ENCODE results near the gene SLC6A19.

Gene SLC6A19

DNA sequence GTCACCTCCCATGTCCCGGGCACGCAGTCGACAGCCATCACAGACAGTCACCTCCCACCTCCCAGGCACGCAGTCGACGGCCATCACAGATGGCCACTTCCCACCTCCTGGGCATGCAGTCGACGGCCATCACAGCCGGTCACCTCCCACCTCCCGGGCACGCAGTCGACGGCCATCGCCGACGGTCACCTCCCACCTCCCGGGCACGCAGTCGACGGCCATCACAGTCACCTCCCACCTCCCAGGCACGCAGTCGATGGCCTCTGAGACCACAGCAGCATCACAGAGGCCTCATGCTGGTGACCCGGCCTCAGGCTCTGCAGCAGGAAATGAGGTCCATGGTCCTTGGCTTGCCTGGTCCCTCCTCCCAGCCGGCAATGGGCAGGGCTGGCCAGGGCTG lies 5.5 kb upstream of the SLC6A19 start:
- no peak for DNase-seq (ENCODE audit: low read depth in 3 of 3)

DNA sequence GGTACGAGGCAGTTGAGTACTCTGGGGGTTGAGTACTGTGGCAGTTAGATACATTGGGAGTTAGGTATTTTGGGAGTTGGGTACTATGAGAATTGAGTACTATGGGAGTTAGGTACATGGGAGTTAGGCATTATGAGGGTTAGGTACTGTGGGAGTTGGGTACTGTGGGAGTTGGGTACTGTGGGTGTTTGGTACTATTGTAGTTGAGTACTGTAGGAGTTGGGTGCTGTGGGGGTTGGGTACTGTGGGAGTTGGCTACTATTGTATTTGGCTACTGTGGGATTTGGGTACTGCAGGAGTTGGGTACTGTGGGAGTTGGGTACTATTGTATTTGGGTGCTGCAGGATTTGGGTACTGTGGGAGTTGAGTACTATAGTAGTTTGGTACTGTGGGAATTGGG lies 4.8 kb upstream of the SLC6A19 start:
- DNase-seq (ENCODE audit: low read depth in 3 of 3) = no peak

DNA sequence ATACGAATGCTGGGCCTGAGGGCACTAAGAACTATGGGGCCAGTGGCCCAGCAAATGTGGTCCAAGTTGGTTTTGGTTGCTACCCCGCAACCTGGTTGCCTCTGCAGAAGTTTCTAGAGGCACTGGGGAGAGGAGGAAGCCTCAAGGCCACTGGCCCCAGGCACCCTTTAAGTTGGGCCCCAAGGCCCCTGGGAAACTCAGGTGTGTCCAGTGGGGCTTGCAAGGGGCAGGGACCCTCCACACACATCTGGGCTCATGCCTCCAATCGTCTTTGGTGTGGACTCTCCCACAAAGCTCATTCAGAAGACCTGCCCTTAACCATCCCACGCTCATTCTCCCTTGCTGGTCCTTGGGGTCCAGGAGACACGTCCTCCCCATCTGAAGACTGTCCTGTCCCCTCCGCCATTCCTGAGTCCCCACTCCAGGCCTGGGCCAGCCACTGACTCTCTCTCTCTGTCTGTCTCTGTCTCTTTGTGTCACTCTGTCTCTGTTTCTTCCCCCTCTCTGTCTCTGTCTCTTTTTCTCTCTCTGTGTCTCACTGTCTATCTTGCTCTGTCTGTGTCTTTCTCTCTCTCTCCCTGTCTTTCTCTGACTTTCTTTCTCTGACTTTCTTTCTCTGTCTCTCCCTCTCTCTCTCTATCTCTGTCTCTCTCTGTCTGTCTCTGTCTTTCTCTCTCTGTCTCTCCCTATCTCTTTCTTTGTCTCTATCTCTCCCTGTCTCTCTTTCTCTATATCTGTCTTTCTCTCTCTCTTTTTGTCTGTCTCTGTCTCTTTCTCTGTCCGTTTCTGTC lies 3.3 kb upstream of the SLC6A19 start:
- no peak for DNase-seq (ENCODE audit: low read depth in 3 of 3)

DNA sequence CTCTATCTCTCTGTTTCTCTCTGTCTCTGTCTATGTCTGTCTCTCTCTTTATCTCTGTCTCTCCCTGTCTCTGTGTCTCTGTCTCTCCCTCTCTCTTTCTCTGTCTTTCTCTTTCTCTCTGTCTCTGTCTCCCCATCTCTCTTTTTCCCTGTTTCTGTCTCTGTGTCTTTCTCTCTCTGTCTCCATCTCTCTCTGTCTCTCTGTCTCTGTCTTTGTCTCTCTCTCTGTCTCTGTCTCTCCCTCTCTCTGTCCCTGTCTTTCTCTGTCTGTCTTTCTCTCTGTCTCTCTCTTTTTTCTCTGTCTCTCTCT lies 2.1 kb upstream of the SLC6A19 start:
- DNase-seq (ENCODE audit: low read depth in 3 of 3) = no peak

DNA sequence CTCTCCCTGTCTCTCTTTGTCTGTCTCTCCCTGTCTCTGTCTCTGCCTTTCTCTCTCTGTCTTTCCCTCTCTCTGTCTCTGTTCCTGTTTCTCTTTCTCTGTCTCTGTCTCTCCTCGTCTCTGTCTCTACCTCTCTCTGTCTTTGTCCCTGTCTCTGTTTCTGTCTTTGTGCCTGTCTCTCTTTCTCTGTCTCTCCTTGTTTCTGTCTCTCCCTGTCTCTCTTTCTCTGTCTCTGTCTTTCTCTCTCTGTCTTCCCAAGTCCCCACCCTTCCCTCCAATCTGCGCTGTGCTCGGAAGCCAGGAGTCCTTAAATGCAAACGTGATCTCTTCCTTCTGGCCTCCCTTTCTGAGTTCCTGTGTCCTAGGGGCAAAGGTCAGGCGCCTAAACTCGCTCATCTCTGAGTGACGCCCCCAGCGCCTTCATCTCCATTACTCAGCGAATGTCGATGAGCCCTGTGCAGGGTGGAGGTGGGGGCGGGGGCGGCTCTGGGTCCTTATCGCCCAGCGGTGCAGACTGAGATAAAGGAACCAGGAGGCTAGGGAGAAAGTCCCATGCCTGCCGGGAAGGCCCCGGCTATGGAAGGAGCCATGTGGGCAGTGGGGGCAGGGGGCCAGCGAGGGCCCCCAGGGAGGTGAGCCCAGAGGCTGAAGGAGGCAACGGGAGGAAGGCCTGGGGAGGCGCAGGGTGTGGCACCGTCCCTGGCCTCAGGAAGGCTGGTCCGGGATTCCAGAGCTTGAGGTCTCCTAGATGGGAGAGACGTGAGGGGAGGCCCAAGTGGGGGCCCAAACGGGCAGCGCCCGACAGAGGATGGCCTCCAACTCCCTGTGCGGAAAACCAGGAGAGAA lies 1.5 kb upstream of the SLC6A19 start:
- no peak for DNase-seq (ENCODE audit: low read depth in 3 of 3)

DNA sequence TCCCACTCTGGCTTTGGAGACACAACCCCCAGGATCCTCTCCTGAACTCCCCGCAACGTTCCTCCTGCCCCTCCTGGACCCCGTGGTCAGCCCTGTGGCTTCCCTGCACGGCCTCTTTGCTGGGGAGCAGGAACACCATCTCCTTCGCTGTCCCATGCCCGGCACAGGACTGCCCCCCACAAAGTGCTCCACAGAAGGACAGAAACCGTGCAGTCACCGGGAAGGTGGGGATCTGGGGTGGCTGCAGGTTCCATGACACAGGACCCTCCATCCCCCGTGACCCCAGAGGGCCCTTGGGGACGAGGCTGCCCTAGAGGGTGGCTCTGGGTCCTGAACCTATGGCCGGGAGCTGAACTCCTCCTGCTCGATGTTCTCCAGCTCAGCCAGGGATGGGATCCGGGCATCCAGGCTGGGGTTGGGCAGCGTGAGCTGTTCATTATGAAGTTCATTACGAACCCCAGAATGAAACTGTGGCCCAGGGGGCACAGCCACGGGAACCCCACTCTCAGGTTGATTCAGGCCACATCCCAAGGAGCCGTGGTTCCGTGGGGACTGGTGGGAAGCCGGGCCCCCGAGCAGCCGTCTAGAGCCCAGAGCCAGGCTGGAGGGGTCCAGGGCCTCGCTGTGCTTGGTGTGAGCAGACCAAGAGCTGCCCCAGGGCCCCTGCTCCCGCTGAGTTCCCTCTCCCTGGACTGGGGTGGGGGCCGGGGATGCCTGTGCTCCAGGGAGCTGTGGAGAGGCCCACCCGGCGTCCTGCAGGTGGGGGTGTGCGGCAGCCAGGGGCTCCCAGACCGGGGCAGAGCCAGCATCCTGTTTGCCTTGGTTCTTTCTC lies 684 bp upstream of the SLC6A19 start:
- no peak for DNase-seq (ENCODE audit: low read depth in 3 of 3)

DNA sequence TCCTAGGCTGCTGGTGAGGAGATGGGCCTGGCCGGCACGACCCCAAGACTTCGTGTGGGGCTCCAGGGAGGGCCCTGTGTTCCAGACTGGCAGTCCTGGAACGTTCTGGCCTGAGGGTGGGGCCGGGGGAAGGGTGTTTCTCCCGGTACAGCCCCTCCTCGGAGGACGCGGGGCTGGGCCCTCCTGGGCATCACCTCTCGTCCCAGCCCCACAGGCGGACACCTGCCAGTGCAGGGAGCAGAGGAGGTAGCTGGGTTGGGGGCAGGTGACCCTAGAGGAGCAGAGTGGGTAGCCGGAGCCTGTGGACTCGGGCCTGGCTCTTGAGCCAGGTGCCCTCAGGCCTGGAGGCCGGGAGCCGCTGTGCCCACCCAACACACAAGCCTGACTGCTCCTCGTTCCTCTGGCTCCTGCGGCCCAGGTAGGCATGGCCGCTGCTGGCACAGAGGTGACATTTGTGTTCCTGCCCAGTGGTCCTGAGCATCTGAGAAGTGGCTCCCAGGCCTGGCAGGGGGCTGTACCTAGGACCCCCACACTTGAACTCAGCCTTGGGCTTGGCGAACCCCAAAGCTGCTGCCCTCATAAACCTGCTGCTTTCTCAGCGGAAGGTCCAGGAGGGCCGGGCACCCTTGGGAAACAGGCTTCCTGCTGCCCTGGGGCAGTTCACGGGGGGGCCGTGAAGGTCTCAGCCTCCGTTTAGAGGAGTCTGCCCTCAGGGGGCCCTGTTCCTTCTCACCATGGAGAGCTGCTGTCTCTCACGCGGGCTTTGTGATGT lies 817 bp downstream of the SLC6A19 start:
- no peak for DNase-seq (ENCODE audit: low read depth in 3 of 3)

DNA sequence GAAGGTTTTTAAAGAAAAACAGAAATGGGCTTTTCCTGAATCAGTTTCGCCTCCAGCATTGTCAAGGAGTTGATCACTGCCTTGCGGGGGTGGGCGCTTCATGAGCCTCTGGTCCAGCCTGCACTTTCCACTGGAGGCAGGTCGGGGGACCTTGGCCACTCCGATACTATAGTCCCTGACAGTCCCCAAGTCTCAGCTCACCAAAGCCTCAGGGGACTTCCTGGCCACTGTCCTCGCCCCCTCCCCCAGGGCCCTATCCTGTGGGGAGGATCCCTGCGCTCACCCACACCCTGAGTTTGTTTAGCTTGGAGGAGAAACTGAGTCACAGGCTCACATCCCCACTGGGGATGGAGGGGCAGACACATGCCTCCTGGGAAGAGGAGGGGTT lies 1.4 kb downstream of the SLC6A19 start:
- DNase-seq (ENCODE audit: low read depth in 3 of 3) = no peak

DNA sequence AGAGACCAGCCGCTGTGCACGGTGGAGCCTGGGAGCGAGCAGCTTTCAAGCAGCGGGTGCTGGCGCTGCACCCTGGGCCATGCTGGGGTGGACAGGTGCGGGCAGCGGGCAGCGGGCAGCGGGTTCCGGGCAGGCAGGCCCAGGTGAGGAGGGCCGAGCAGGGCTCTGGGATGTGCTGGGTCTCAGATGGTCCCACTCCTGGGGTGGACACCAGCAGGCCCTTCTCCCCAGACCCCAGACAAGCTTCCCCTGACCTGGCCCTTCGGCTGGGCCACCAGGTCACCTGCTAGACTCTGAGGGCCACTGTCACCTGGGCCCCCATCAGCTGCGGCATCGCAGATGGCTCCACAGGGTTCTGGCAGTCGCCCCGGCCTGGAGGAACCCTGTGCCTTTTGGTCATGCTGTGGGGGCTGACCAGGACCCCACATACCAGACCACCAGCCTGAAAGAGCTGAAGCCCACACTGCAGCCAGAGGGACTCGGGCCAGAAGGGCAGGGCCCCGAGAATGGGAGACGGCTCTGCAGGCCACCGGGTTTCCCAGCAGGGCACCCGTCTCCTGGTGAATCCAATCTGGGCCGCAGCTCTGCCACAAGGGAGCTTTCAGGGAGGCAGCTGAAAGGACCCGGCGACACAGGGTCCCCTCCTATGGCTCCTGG lies 2.0 kb downstream of the SLC6A19 start:
- DNase-seq (ENCODE audit: low read depth in 3 of 3) = no peak

DNA sequence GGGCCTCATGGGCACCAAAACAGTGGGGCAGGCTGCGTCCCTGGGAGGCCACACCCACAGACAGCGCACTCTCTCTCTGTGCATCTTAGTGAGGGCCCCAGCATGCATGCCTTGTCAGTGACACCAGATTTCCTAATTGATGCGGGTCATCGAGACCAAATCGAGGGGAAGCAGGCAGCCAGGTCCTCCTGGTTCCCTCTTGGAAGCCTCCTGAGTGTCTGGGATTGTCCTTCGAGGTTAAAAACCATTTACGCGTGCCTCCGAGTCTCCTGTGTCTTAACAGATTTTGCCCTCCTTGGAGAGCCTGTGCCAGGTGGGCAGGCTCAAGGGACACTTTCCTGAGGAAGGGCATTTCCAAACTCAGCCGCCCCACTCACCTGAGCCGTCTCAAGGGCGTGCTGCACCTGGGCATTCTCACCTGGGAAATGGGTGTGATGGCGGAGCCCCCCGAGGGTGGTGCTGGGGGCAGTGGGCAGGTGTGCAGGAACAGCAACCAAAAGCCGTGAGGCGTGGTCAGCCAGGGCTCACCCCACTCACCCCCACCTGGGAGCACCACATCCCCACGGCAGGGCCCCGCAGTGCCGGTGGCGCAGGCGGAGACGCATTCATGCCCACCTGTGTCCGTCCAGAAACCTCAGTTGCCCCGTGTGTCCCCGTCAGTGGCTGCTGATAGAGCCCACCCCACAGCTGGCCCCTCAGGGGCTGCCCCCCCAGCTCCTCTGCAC lies 2.7 kb downstream of the SLC6A19 start:
- no peak for DNase-seq (ENCODE audit: low read depth in 3 of 3)

DNA sequence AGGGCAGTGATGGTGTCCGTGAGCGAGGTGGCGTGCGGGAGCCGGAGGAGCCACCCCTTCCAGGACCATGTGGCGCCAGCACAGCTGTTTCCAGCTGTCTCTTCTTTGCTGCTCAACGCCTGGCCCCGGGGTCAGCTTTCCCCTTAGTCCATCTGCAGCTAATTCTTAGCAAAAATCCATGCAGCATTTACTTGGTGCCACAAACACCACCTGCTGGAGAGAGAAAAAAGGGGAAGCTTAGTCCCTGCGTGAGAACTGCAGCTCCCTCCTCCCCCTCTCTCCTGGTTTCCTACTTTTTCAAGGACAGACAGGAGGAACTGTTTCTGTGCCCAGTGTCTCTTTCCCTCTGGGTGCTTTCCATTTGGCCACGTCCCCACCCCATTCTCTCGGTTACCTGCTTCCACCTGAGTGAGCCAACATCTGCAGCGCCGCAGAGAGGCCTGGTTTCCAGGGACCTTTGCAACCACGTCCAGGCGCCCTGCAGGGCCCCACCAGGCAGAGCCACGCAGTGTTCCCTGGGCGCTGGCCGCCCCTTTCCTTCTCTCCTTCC lies 3.4 kb downstream of the SLC6A19 start:
- no peak for DNase-seq (ENCODE audit: low read depth in 3 of 3)

DNA sequence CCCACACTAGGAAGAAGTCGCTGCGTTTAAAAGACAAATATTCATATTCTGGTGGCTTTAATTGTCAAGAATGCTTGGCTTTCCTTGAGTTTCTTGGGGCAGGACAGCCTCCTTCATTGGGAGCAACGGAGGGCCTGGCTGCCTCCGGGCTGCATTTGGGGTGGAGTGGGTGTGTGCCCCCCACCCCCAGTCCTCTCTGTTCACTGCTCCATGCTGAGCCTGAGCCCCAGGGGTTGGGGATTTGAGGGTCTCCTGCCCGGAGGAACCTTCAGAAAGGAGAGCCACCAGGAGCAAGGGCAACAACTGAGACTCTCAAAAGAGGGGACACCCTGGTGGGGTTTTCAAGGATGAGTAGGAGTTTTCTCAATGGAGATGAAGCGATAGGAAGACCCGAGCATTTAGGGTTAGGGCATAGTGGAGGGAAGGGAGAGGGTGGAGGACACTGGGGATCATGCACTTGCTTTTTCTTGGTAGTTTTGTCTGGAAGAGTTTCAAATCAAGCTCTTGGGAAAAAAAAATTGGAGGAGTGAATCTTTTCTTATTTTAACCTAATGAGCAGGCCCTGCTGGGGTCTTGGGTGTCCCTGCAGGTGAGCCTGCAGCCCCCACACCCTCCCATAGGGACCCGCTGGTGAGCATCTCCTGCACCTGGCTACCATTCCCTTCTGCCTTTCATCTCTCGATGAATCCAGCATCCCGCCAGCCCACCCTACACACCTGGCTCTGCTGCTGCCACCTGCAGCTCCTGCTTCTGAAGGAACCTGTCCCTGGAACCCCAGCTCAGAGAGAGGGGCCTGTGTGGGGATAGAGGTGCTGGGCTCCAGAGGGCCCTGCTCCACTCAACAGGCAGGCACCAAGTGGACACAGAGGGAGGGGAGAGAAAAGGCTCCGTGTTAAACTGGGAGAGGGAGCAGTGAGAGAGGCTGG lies 4.1 kb downstream of the SLC6A19 start:
- no peak for DNase-seq (ENCODE audit: low read depth in 3 of 3)

DNA sequence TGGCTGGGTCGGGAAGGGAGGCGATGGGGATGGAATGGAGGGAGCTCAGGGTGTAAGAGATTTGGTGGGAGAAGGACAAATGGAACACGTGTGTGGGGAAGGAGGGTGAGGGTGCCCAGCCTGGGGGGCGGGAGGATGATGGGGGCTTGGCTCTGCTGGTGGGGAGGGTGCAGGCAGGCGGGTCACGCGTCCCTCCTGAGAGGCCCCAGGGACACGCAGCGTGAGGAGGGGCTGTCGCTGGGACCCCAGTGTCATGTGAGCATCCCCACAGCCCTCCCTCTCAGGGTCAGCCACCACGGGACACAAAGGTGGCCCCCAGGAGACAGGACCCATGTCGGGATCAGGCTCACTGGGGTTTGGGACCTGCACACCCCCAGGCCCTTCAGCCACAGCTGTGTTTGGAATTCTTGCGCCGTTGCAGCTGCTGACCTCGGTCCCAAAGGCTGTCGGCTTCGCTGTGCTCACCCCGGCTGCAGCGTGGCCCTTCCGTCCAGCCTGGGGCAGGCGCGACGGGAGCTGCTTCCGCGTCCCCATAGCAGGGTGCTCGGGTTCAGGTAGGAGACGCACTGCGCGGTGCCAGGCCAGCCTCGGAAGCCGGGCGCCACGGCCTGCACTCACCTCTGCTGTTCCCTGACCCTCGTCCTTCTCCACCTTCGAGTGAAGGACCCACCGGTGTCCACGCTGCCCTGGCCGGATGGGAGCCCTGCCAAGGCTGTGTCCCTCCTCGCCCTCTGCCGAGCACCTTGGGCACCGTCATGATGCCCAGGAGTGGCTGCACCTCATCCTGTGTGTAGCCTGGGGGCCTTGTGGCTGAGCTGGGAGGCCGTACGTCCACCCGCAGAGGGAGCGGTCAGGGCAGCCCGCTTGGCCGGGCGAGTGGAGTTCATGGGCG lies 5.4 kb downstream of the SLC6A19 start:
- DNase-seq (ENCODE audit: low read depth in 3 of 3) = no peak

DNA sequence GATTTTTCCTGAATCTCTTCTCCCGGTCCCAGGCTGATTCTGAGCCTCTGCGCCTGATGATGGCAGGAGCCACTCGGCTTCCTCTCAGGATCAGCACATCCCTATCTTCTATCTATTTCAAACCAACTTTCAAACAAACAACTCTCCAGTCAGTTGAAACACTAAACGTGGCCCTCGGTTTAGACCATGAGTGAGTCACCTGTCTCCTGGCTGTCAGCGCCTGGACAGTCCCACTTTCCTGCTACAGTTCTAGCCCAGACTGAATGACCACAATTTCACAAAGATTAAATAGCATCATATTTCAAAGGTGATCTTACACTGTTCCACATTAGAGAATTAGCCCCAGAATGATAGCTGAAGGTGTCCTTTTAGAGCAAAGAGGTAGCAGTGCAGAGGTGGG lies 6.2 kb downstream of the SLC6A19 start:
- no peak for DNase-seq (ENCODE audit: low read depth in 3 of 3)

DNA sequence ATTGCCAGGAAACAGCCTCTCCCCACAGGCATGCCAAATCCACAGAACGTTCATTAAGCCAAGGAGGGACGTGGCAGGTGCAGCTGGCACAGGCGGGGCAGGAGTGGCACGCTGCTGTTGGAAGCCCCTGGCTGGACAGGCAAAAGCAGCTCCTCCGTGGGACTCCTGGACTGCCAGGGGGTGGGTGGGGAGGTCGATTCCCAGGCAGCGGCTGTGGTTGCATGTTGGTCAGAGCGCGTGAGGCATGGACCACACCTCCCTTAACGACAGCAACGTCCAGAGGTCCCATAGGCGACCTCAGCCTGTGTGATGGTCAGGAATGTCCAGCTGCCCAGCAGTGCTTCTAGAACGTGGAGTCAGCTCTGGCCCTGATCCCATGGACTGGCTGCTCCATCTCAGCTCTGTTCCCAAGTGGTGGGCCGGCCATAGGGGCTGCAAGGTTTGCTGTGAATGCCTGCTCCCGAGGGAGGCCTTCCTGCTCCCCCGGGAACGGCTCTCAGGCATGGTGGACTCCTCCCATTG lies 6.9 kb downstream of the SLC6A19 start:
- DNase-seq (ENCODE audit: low read depth in 3 of 3) = no peak

DNA sequence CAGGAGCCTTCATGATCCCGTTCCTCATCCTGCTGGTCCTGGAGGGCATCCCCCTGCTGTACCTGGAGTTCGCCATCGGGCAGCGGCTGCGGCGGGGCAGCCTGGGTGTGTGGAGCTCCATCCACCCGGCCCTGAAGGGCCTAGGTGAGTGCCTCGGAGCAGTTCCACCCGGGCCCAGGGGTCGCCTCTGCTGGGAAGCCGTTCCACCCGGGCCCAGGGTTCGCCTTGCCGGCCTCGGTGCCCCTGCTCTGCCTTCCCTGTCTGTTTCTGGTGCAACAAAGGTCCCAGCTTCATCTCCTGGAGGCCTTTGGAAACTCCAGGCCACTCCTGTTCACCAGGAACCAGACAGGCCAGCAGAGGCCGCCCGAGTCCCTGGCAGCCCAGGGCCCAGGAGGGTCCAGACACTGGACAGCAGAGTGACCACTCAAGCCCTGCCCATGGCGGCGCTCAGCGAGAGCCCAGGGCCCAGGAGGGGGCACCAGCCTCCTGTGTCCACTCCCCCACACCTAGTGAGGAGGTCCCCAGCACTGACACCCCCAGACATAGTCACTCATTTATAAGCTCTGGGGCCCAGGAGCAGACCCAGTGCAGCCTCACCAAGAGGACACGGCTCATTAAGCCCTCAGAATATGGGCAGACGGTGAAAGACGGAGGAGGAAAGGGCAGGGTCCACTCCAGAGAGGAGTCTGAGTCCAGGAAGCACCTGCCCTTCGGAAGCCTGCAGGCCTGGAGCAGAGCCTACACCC lies 7.5 kb downstream of the SLC6A19 start:
- no peak for DNase-seq (ENCODE audit: low read depth in 3 of 3)

DNA sequence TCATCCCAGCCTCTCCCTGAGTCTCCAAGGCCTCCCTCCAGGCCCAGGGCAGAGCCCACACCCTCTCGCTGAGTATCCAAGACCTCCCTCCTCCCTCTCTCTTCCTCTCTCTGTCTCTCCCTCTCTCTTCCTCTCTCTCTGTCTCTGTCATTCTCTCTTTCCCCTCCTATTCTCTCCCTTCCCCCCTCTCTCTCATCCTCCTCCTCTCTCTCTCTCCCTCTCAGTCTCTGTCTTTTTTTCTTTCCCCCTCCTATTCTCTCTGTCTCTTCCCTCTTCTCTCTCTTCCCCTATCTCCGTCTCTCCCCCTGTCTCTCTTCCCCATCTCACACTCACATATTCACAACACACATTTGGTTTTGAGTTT lies 8.1 kb downstream of the SLC6A19 start:
- no peak for DNase-seq (ENCODE audit: low read depth in 3 of 3)

Measured in stimulated activated CD4-positive, alpha-beta T cell treated with anti-CD3 and anti-CD28 coated beads, TNF-alpha, amount 100 ng/mL, for 4 hours (primary cell).